HG02973 (cell line): ENCODE measurements around the gene ZDHHC14.
A peak's percentile ranks its signal among the peaks of the same experiment; 100 is the strongest.
"Not testable (repeated sequence)": the region's sequence is repeated elsewhere in the genome, so short reads cannot be mapped to it uniquely, and the experiment has no call there.

ENCODE experiments used
- ATAC-seq: cut with Tn5 transposase; IDR thresholded peaks from one replicate; pipeline ENCODE4 v1.9.1; 2021; ENCODE audit warnings: moderate library complexity; ENCODE audit not compliant: unreplicated experiment

Gene ZDHHC14

DNA sequence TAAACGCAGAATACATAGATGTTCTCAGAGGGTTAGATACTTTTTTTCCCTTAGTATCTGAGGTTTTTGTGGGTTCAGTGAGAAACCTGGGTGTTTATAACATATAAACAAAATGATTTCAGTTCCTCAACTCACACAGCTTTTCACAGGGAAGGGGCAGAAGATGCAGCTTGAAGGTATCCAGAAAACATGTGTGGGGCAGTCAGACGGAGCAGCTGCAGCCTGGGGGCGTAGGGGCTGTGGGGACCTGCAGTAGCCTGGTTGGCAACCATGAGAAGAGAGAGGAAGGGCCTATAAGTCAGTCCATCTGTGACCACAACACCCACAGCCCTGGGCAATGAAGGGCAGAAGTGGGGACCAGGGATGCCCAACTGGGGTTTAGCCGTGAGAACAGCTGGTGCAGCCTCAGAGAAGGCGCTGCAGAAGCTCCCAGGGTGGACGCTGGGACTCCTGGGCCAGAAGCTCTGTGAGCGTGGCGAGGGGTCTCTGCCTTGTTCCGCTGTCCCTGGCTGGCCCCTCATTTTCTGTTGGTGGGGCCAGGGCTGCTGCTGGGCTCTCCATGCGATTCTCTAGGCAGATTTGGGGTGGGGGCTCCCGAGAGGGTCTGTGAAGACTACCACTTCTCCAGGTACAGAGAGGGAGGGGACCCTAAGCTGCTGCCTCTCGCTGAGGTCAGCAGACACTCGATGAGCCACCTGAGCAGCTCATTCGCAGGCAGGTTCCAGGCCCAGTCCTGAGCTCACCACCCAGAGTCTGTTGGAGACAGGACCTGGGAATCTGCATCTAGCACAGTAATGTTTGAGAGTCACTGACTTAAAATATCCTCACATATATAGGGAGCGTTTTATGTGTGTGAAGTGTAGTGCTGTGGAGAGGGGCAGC, 181.2 kb downstream of the ZDHHC14 start:
- ATAC-seq: peak; percentile 31

- ATAC-seq: no peak
Measured at GRCh38 chr6:157562997-157563396, 182.0 kb downstream of the ZDHHC14 start.

DNA sequence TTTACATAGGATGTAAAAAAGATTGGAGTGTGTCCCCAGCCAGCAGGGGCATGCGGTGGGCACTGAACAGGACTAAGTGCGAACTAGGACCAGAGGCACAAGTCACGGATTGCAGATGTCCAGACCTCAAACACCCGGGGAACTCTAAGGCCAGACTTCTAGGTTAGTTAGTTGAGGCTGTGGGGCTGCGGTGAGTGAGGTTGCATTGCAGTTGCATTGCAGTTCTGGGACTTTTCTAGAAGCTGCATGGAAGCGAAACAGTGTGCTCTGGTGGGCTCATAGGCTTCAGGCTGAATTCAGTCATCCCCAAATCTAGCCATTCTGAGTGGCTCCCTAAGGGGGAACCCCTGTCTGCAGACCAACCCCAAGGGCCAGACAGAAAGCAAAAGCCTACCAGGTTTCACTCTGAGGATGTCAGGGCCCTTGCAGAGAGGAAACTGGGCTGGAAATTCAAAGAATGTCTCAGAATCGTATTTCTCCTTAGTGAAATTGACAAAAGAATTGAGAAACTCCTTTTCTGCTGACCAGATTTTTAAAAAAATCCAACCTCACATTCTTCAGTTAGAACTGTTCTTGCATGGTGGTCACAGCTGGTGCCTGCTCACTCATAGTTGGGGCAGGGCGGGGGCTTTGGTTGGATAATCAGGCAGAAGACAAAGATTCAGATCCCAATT, 182.8 kb downstream of the ZDHHC14 start:
- peak; percentile 76 for ATAC-seq

DNA sequence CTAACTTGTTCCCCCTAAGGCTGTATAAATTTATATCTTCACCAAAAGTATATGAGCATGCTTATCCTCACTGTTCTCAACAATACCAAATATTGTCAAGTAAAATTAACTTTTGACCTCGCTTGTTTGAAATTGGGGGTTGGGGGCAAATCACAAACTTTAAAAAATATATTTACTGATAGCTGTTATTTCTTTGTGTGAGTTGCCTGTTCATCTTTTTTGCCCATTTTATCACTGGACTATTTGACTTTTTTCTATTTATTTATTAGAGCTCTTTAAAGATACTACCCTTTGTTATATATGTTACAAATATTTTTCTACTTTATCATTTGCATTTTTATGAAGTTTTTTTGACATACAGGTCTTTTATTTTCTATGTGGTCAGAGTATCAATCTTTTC, 187.7 kb downstream of the ZDHHC14 start:
- ATAC-seq: no peak

GRCh38 chr6:157569543-157569942, 188.6 kb downstream of the ZDHHC14 start:
- peak; percentile 38 for ATAC-seq

- ATAC-seq: no peak
Measured at GRCh38 chr6:157570104-157570503, 189.1 kb downstream of the ZDHHC14 start.

- ATAC-seq: no peak
Measured at GRCh38 chr6:157570752-157571151, 189.8 kb downstream of the ZDHHC14 start.

DNA sequence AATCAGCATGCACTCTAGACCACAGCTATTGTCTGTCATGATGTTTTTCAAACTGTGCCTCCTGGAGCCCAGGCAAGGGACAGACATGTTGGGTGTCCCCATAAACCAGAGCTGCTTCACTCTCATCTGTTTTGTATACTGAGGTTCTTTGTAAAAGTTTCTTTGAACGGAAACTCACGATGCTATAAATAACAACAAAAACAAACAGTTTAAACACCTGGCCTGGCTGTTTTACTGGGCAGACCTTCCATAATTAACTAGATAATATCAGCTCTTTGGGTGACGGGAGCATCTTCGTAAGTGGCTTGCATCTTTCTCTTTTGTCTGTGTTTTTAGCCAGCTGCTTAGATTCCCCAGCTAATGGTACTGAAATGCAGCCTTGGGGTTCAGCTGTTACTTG, 190.3 kb downstream of the ZDHHC14 start:
- peak; percentile 57 for ATAC-seq

DNA sequence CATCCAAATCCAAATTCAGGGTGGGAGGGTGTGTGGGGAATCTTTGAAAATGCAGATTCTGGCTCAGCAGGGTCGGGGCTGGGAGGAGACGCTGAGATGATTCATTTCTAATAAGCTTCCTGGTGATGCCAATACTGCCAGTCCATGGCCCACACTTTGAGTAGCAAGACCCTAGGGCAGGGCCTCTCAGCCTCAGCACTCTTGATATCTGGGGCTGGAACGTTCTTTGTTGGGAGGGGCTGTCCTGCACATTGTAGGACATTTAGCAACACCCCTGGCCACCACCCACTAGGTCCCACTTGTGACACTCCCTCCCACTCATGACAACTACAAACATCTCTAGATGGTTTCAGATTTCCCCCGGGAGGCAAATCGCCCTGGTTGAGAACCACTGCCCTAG, 191.0 kb downstream of the ZDHHC14 start:
- no peak for ATAC-seq

DNA sequence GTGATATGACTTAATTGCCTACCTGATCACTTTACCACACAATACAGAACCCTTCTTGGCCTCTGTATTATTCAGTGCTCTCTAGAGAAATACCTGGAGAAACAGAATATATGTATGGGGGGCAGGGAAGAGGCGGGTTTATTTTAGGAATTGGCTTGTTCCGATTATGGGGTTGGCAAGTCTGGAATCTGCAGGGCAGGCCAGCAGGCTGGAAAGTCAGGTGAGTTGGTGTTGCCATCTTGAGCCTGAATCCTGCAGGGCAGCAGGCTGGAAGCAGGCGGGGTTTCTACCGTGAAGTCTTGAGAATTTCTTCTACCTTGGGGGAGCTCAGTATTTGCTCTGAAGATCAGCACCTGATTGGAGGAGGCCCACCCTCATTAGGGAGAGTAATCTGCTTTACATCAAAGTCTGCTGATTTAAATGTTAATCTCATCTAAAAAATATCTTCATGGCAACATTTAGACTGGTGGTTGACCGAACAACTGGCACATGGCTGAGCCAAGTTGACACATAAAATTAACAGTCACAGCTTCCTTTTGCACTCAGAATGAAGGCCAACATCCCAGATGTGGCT, 193.9 kb downstream of the ZDHHC14 start:
- ATAC-seq: no peak

DNA sequence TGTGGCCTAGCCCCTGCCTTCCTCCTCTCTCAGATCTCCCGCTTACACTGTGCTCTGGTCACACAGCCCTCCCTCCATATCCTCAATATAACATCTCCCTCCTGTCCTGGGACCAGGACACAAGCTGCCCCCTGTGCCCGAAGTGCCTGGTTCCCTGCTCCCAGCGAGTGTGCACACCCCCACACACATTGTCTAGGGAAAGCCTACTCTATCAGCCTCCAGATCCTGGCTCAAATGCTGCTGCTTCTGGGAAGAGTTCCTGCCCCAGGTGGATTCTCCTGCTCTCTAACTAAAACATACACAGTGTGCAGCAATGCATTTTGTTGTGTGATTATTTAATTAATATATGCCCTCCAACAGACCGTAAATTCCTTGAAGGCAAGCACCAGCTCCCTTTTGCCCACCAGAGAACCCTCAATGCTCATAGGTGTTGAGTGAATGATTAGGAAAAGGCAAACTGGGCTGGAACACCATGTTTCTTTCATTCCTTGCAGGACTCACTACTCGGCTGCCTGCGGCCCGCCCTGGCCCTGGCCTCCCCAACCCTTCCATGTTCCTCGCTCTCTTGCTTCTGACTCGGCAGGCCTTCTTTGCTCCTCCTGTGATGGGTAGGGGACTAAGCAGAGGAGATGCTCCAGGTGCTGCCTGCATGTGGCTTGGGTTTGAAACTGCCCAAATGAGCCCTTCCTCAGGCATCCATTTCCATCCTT, 194.6 kb downstream of the ZDHHC14 start:
- ATAC-seq: no peak

- not testable (repeated sequence) for ATAC-seq
Measured at GRCh38 chr6:157576991-157577390, 196.0 kb downstream of the ZDHHC14 start.

DNA sequence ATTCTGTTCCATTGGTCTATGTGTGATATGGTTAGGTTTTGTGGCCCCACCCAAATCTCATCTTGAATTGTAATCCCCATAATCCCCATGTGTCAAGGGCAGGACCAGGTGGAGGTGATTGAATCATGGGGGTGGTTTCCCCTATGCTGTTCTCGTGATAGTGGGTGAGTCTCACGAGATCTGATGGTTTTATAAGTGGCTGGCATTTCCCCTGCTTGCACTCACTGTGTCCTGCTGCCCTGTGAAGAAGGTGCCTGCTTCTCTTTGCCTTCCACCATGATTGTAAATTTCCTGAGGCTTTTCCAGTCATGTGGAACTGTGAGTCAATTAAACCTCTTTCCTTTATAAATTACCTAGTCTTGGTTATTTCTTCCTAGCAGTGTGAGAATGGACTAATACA, 197.5 kb downstream of the ZDHHC14 start:
- ATAC-seq: not testable (repeated sequence)

- no peak for ATAC-seq
Measured at GRCh38 chr6:157579467-157580031, 198.6 kb downstream of the ZDHHC14 start.

DNA sequence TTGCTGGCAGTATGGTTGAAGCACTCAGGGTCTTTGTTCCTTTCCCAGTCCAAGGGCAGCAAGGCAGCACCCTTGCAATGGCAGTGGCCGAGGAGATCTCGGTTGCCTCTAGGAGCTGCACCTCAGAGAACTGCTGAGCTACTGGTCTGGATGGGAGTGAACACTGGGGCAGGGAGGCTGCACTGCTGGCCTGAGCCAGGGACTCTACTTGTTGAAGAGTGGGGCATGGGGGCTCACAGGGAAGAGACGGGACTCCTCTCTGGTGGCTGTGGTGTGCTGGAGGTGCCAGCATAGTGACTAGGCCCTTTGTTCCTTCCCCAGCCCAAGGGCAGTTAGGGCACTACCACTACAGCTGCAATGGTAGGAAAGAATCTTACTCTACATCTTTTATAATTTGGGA, 203.0 kb downstream of the ZDHHC14 start:
- ATAC-seq: no peak

- no peak for ATAC-seq
Measured at GRCh38 chr6:157585274-157586087, 204.5 kb downstream of the ZDHHC14 start.

GRCh38 chr6:157586088-157586414, 205.1 kb downstream of the ZDHHC14 start:
- ATAC-seq: no peak

DNA sequence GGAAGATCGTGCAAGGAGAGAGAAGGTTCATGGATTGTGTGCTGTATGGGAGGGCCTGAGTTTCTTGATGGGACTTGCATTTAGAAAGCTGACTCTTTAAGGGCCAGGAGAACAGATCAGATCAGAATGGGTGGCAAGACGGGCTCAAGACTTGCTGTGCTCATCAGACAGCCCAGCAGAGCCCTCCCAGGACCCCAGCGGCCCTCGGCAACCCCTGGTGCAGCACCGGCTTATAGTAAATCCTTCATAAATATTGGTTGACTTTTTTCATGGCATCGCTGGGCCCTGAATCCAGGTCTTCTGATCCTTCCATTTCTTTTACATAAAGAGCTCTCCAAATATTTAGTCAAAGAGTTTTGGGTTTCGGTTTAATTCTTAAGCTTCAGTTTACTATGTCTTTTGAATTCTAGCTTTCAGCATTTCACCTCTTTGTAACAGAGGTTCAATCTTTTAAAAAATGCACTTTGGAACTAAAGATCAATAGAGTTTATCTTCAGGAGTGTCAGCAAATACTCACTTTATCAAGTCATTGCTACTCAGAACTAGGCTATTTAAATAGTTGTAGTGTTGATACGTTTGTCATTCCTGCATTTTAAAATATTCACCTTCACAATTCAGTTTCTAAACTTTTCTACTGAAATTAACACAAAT, 205.6 kb downstream of the ZDHHC14 start:
- no peak for ATAC-seq

DNA sequence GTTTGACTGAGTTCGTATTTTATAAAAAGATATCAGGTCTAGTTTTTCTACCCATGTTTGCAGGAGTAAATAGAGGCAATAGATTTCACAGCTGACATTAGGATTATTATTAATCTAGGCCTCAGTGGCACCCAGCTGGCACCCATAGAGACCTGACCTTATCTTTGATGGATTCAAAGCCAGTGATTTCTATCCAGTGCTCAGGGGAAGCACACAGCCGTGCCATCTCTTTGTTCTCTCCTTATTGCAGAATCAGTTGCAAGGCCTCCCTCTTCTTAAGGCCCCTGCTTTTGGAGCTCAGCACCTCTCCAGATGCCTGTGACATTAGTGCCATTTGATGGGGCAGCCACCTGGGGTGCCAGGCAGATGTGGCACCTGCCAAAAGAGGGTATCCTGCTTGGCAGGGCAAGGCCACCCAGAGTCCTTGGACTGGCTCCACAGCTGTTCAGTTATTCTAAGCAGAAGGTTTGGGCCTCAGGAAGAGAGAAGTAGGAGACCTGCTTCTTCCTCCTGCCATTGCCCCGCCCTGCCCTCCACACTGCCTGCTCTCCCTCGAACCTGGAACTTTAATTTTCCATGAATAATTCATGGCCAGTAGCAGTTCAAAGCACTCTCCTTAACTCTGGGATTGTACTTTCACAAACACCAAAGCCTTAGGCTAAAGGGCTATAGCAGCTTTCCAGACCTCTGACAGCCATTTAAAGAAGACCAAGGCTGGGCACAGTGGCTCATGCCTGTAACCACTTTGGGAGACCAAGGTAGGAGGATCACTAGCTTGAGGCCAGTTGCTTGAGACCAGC, 206.3 kb downstream of the ZDHHC14 start:
- no peak for ATAC-seq
